Measurements from ENCODE around the gene ENOSF1. TPM values are rescaled to one million over a fixed set of nuclear protein-coding genes. Genes with fewer than 3 reads are reported as not detected.

ENOSF1 gene
- total RNA-seq, 1 experiment from 2014 or later, result 39.2 TPM

- intact Hi-C loops (cut with micrococcal nuclease; ENCODE audit: unreplicated experiment), result loop anchor here (1.0 to 5.0 kb wide), 3 partner anchors 118 to 215 kb away; no protein-coding TSS in a partner anchor
- Histone ChIP-seq H3K36me3 (ENCODE audit: insufficient read depth, low read length, poor library complexity, severe bottlenecking) (no peaks in the 10 kb centered on the region), H3K4me1 (ENCODE audit: insufficient read depth, low read length, poor library complexity, severe bottlenecking) (peaks cover 14% of the 10 kb centered on the region), H3K9me3 (ENCODE audit: low read depth, low read length, poor library complexity, severe bottlenecking) (no peaks in the 10 kb centered on the region), H3K4me3 (ENCODE audit: low read depth, low read length, poor library complexity, severe bottlenecking) (no peak overlapping the region), H3K27me3 (replicated peaks; ENCODE audit: insufficient read depth, low read depth, low read length, poor library complexity) (no peaks in the 10 kb centered on the region), H3K27ac (ENCODE audit: low read depth, low read length, poor library complexity, severe bottlenecking) (no peak overlapping the region)
- no peak for TF ChIP-seq EZH2 (IDR thresholded peaks at IDR 0.05; ENCODE audit: borderline replicate concordance, low read depth, low read length, poor library complexity, severe bottlenecking)
- TF ChIP-seq, protein P1, sequence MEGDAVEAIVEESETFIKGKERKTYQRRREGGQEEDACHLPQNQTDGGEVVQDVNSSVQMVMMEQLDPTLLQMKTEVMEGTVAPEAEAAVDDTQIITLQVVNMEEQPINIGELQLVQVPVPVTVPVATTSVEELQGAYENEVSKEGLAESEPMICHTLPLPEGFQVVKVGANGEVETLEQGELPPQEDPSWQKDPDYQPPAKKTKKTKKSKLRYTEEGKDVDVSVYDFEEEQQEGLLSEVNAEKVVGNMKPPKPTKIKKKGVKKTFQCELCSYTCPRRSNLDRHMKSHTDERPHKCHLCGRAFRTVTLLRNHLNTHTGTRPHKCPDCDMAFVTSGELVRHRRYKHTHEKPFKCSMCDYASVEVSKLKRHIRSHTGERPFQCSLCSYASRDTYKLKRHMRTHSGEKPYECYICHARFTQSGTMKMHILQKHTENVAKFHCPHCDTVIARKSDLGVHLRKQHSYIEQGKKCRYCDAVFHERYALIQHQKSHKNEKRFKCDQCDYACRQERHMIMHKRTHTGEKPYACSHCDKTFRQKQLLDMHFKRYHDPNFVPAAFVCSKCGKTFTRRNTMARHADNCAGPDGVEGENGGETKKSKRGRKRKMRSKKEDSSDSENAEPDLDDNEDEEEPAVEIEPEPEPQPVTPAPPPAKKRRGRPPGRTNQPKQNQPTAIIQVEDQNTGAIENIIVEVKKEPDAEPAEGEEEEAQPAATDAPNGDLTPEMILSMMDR (conservative IDR thresholded peaks at IDR 0.05; ENCODE audit: low read depth, low read length), result peak; percentile 75
- POLR2A ChIA-PET (ENCODE audit: low non-redundant PET), result no interaction called here
- DNase-seq (ENCODE audit: low spot score), result peak; percentile 72
- BruUV-seq (replicated peaks), result no TSS peak
- CTCF ChIA-PET, result interaction anchor here (1.6 to 2.8 kb wide), 3 partner anchors 88 to 216 kb away, joined by 8 to 36 read pairs (median 20); partner anchors contain the start of gene ENOSF1
These were observed 88.4 kb downstream of the ENOSF1 start for GRCh38 chr18:623761-624620.

DNA sequence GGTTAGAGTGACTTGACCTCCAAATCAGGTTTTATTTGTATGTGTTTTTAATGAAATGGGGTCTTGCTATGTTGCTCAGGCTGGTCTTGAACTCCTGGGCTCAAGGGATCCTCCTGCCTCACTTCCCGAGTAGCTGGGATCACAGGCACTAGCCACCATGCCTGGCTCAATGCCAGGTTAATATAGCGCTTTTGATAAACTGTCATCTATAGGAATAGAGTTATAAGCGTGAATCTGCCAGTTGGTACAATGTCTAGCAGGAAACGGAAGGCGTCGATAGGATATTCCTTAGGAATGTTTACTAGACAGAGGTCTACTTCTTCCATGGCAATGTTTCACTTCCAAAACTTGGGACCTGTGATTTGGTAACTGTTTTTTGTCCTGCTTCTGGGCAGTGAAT is 90.1 kb downstream of the ENOSF1 start:
- Histone ChIP-seq H3K27ac (ENCODE audit: low read depth, low read length, poor library complexity, severe bottlenecking) (no peak overlapping the region), H3K4me3 (ENCODE audit: low read depth, low read length, poor library complexity, severe bottlenecking) (no peak overlapping the region), H3K9me3 (ENCODE audit: low read depth, low read length, poor library complexity, severe bottlenecking) (no peaks in the 10 kb centered on the region), H3K4me1 (ENCODE audit: insufficient read depth, low read length, poor library complexity, severe bottlenecking) (peaks cover 22% of the 10 kb centered on the region), H3K27me3 (replicated peaks; ENCODE audit: insufficient read depth, low read depth, low read length, poor library complexity) (no peaks in the 10 kb centered on the region), H3K36me3 (ENCODE audit: insufficient read depth, low read length, poor library complexity, severe bottlenecking) (no peaks in the 10 kb centered on the region)
- ChIA-PET CTCF (interaction anchor here (2.8 kb wide), 1 partner anchor 209 kb away, joined by 36 read pairs; no protein-coding TSS in a partner anchor), POLR2A (ENCODE audit: low non-redundant PET) (no interaction called here)
- no TSS peak for BruUV-seq (replicated peaks)
- no peak for TF ChIP-seq EZH2 (IDR thresholded peaks at IDR 0.05; ENCODE audit: borderline replicate concordance, low read depth, low read length, poor library complexity, severe bottlenecking)
- TF ChIP-seq, protein P1 (conservative IDR thresholded peaks at IDR 0.05; ENCODE audit: low read depth, low read length), result no peak
- intact Hi-C loops (cut with micrococcal nuclease; ENCODE audit: unreplicated experiment), result loop anchor here (5.0 kb wide), 1 partner anchor 120 kb away; no protein-coding TSS in a partner anchor
- no peak for DNase-seq (ENCODE audit: low spot score)

DNA sequence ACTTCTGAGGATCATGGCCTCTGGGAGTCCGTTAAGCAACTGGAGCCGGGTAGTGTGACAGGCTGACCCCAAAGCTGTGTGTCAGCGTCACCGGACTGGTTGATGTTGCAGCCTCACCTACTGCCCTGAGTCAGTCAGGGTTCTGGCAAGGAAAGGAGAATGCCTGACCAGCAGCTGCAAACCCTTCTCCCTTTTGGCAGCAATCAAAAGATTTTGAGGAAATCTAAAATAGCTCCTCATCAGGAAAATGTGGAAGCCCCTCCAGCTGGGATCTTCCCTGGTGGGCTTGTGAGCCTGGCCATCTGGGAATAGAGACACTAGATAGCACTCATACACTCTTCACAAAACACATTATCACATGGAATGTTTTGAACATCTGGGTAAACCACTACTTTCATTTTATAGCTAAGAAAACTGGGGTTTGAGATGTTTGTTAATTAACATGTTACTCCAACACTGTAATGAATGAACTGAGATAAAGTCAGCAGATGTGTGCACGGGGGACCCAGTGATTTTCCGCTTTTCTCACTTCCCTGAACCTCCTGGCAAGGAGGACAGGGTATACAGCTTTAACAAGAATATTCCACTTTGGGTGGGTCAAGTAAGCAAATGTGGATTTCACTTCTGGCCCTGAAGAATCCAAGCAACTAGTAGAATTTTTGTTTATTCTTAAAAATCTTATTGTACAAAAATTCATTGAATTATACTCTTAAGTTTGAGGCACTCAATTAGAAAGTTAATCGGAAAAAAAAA is 91.0 kb downstream of the ENOSF1 start:
- no TSS peak for BruUV-seq (replicated peaks)
- Histone ChIP-seq H3K27ac (ENCODE audit: low read depth, low read length, poor library complexity, severe bottlenecking) (no peak overlapping the region), H3K36me3 (ENCODE audit: insufficient read depth, low read length, poor library complexity, severe bottlenecking) (no peaks in the 10 kb centered on the region), H3K4me1 (ENCODE audit: insufficient read depth, low read length, poor library complexity, severe bottlenecking) (peaks cover 30% of the 10 kb centered on the region), H3K9me3 (ENCODE audit: low read depth, low read length, poor library complexity, severe bottlenecking) (no peaks in the 10 kb centered on the region), H3K27me3 (replicated peaks; ENCODE audit: insufficient read depth, low read depth, low read length, poor library complexity) (no peaks in the 10 kb centered on the region), H3K4me3 (ENCODE audit: low read depth, low read length, poor library complexity, severe bottlenecking) (no peak overlapping the region)
- intact Hi-C loops (cut with micrococcal nuclease; ENCODE audit: unreplicated experiment), result loop anchor here (5.0 kb wide), 1 partner anchor 121 kb away; no protein-coding TSS in a partner anchor
- ChIA-PET CTCF (interaction anchor here (0.6 kb wide), 1 partner anchor 209 kb away, joined by 3 read pairs; no protein-coding TSS in a partner anchor), POLR2A (ENCODE audit: low non-redundant PET) (no interaction called here)
- DNase-seq (ENCODE audit: low spot score), result no peak
- TF ChIP-seq EZH2 (IDR thresholded peaks at IDR 0.05; ENCODE audit: borderline replicate concordance, low read depth, low read length, poor library complexity, severe bottlenecking), result no peak
- TF ChIP-seq, protein P1 (conservative IDR thresholded peaks at IDR 0.05; ENCODE audit: low read depth, low read length), result no peak

All from A673 (cell line).